ELF-1 (cell line): ENCODE measurements around the gene FEZF2.

Experiments used
- DNase-seq: peaks from one replicate; pipeline ENCODE4 v3.0.0-alpha.2; 2016; ENCODE audit warnings: low read depth, low spot score

FEZF2 gene

DNA sequence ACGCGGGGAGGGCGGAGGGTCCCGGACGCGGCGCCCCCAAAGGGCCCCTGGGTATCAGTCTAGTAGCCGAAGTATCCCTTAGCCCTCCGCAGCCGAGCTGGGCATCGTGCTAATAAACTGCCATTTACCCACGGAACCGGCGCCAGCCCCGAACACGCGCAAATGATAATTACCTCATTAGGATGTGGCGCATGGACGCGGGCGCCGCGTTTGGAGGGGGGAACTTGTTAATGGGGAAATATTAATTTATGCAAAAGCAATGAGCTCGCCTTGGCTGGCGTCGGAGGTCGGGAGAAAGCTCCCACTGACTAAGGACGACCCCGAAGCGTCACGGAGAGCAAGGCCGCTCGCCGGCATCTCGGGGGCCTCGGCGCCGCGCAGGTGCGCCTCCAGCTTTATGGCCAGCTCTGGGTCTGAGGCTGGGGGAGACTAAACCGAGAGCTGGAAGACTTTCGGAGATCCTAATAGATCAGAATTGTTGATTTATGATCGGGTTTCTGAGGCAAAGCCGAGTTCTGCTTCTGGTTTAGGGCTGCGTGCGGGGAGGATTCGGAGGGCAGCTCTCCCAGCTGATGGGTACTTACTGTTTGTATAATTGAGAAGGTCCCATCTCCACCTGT is 474 bp upstream of the FEZF2 start:
- DNase-seq: no peak

DNA sequence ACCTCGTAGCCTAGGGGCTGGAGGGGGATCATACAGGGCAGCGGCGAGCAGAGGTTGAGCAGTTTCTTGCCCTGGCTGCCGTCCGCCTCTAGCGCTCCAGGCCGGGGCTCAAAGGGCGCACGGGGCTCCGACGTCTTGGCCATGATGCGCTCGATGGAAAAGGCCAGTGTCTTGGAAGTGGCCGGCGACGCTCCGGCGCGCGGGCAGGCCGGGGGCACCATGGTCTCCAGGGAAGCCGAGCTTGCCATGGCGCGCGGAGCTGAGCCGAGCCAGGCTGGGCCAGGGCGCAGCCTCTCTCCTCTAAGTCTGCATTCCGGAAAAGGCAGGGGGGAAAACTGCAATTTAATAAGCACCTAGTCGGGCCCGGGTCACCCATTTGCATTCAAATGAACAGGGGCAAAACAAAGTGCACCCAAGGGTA is 719 bp downstream of the FEZF2 start:
- peak; percentile 67 for DNase-seq

DNA sequence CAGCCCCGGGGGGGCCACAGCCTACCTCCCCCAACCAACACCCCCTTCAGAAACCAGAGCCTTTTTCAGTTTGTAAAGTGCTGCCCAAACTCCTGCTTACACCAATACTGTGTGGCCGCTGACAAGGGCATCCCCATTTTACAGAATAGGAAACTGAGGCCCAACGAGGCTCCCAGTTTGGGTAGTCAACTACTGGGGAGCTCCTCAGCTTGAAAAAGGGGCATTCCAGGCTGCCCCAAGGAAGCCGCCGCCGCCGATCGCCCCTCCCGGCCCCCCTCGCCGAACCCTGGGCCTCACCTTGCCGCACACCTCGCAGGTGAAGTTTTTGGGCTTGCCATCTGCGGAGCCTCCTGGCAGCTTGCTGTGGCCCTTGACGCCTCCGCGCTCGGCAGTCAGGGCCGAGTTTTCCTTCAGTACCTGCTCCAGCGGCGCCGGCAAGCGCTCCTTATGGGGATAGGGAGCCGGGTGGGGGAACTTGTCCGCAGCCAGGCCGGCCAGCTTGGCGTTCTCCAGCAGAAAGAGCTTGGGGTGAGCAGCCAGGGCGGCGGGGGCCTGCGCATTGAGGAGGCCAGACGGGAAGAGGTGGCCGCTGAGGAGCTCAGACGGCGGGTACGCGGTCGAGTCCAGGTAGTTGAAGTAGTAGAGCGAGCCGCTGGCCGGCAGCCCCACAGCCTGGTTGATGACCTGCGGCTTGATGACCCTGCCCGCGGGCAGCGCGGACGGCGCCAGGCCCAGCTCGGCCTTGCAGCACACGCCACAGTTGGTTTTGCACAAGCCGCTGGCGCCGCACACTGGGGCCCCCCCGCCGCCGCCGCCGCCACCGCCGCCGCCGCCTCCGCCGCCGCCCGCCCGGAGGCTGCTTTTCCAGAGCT is 1.4 kb downstream of the FEZF2 start:
- DNase-seq: peak; percentile 69

DNA sequence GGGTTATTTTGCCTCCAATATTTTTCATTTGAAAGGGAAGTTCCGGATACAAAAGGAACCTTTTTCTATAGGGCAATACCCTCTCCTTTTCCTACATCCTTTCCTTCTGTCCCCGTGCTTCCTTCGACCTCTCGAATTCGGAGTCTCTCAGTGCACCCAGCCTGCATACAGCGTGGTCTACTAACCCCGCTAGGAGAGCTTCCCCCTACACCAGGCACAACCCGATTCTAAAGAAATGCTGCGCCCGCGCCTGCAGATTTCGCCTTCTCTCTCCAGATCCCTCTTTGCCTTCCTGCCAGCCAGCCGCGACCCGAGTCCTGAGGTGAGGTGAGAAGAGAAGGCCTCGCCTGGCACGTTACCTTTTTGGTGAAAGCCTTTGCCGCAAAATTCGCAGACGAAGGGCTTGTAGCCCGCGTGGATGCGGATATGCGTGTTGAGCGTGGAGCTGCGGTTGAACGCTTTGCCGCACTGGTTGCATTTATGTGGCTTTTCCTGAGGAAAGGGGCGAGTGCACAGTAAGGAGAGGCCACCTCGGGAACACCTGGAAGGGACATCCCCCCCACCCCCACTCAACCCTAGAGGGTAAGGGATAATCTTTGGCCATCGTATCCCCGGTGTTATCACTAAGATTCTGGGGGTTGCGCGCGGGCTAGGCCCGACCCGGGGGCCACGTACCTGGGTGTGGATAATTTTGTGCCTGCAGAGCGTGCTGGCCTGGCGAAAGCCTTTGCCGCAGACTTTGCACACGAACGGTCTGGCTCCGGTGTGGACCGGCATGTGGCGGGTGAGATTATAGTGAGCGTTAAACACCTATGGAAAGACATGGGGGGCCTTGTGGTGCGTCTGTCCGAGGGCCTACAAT is 2.3 kb downstream of the FEZF2 start:
- peak; percentile 67 for DNase-seq

DNA sequence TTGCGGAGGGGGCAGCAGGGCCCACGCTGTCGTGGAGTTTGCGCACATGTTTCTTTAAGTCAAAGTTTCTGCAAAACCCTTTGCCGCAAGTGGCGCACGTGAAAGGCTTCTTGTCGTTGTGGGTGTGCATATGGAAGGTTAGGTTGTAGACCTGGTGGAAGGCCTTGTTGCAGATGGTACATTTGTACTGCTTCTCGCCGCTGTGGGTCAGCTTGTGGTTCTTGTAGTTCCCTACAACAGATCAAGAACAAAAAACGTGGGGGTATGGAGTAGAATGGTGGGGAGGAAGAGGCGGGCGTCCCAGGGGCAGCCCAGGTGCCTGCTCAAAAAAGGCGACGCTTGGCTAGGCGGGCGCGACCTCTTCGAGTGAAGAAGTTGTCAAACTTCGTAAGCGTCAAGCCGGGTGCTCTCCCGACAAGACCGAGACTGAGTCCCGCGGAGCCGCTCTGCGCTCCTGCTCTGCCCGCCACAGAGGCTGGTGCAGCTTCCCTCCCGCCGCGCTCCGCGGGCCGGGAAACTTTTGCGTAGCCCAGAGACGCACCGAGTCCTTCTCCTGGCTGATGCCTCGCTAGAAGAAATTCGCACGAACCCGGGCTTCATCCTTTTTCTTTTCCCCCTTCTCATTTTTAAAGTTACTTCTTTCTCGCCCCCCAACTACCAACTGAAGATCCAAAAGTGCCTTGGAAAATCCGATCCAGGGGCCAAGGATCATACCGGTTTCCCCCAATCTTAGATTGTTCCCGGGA is 3.1 kb downstream of the FEZF2 start:
- peak; percentile 66 for DNase-seq

DNA sequence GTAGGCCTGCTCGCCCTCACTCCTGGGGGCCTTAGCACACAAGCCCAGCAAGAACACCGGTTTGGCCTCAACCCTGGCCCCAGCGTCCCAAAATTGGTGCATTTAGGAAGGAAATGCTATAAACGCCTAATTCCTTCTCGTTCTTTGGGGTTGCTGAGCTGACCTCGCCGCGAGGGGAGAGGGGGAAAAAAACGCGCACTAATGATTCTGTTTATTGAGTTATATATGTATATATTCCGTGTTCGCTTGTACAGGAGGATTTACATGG is 3.9 kb downstream of the FEZF2 start:
- no peak for DNase-seq

DNA sequence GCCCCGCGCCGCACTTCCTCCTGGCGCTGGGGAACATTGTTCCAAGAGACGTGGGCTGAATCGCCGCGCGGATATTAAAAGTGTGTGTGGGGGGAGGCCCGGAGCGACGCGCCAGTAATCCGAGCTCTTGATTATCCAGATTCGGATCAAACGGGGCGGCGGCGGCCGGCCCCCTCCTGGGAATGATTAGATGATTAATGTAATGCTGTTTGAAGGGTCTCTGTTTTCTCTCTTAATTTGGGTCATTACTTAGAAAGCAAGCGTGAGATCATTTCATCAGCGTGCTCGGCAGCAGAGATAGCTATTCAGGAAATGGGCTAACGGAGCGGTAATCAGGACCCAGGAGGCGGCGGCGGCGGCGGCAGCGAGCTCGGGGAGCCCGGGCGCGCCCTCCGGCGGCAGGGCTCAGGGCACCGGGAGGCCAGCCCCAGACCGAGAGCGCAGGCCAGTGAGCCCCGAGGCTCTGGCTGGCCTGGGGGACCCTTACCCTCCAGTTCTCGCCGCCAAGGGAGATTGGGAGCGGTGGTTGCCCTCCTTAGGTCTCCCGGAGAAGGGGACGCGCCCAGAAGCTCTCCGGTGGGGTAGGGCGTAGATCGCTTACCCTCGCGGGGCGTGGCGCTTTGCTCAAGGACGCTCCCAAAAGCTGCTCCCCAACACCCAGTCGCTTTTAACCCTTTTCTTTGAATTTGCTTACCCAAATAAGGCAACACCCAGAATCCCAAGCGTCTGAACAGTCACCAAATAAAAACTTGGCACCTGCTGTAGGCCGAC is 4.5 kb downstream of the FEZF2 start:
- DNase-seq: peak; percentile 76

DNA sequence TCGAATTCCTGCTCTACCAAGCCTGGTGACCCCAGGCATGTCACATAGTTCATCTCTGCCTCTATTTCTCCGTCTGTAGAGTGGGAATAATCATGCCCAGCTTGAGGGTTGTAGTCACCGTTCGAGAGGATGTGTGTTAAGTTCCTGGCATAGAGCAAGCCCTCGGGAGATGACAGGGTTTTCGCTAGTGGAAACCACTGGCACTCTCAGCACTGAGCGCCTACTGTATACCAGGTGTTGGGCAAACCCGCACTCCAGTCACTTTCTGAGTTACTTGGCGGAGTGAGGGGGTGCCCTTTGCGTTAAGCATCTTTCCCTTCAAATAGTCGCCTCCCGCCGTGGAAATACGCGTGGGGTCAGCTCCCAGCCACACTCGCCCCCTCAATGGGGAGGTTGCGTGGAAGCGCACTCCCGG is 5.1 kb downstream of the FEZF2 start:
- DNase-seq: no peak

DNA sequence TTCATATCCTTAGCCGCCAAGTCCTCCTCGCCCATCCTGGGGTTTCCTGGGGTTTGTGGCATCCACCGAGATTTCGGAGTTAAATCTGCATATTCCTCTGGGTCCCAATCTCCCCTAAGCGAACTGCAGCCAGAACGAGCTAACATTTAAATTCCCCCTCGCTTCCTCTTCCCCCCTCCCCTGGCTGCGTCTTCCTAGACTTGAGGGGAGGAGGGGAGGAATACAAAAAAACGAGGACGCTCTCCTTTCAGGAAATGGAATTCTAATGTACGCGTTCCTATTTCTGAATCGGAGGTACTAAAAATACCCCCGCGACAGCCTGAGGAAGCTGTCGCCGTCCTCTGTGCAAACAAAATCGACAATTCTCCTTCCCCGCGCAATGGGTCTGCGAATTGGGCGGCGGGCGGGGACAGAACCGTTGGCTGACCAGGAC is 5.6 kb downstream of the FEZF2 start:
- DNase-seq: peak; percentile 29

DNA sequence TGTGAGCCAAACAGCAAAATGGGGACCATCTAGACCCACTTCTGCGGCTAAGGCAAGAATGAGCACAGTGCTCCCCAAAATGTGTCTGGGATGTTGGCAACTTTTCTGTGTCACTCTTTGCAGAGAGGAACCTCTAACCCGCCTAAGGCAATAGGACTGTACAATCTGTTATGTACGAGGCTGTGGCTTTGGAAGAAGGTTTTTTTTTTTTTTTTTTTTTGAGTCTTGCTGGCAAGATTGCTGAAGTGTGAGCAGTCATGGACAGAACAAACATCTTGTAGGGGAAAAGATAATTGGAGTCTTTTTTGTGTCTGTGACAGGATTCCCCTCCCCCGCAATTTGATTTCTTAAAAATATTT is 7.2 kb downstream of the FEZF2 start:
- no peak for DNase-seq

DNA sequence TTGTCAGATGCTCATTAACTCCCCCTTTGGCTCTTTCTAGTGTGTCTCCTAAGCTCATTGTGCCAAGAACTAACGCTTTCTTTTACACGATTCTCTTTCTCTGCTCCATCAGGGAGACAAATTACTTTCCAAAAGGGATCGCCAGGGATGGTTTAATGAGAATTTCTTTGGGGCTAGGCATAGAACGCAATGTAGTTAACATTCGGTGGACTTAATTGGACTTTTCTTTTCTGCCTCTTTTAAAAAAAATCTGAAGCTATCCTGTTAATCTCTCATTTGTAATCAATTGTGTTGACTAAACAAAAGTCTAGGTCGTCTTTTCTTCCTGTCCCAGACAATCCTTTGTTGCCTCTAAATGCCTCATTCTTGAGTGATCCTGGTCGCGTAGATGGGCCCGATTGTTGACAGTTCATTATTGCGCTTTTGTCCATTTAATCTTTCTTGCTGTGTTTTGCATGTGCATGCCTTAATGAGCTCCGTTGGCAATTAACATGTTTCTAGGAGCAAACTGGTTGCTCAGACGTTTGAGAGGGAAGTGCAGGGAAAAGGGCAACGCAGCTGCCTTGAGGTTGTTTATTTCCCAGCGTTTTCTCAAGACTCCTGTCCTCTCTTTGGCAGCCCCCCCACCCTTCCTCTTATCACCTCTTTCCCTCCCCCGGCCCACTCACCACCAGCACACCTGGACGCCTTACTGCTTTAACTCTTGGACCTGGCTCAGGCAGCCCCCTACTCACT is 7.8 kb downstream of the FEZF2 start:
- peak; percentile 56 for DNase-seq

DNA sequence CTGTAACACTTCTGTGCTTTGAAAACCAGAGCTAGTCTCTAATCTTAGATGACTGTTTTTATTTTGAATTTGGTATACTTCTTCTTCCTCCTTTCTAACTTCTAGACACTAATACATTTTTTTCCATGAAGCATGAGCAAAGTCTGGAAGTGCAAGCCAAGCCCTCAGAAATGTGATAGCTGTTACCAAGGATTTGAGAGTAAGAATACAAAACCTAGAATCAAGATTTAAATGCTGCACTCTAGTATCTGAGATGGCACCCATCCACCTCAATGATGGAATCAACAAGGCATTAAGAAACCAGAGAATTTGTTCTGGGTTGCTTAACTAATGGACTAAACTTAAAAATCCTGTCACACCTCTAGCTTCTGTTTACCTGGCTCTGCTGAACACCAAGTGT is 9.2 kb downstream of the FEZF2 start:
- DNase-seq: no peak

DNA sequence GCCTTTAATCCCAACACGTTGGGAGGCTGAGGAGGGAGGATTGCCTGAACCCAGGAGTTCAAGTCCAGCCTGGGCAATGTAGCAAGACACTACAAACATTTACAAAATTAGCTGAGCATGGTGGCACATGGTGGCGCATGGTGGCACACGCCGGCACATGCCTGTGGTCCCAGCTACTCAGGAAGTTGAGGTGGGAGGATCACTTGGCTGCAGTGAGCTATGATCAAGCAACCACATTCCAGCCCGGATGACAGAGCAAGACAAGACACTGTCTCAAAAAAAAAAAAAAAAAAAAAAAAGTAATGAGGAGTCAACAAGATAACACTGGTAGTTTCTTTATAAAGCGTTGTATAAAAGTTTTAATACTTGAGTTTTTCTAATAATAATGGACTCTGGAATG is 10.1 kb downstream of the FEZF2 start:
- DNase-seq: no peak

DNA sequence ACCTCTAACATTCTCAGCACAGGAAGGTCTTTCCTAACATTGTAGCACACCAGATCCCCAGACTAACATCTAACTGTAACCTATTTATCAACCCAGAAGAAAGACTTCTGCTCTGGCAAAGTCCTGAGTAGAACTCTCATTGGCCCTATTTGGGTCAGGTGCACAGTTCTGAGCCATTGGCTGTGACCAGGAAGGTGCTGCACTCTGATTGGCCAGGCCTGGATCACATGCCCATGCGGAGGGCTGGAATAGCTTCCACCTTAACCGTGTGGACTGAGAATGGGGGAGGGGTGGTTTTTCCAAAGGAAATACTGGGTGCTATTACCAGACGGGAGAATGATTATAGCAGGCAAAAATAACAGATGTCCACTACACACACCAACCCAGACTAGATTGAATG is 11.5 kb downstream of the FEZF2 start:
- DNase-seq: no peak

DNA sequence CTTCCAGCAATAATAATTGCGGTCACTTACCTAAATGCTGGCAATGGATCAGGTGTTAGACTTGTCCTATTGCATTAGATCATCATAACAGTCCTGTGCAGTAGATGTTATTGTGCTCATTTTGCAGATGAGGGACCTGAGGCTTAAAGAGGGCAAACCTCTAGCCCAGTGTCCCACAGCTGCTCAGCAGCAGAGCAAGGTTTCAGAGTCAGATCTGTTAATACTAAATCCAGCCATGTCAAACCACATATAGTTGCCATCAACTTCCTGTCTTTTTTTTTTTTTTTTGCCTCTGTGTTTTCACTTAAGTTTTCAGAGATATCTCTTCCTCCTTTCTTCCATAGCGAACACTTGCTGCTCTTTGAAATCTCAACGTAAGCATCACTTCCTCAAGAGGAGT is 12.1 kb downstream of the FEZF2 start:
- DNase-seq: no peak

DNA sequence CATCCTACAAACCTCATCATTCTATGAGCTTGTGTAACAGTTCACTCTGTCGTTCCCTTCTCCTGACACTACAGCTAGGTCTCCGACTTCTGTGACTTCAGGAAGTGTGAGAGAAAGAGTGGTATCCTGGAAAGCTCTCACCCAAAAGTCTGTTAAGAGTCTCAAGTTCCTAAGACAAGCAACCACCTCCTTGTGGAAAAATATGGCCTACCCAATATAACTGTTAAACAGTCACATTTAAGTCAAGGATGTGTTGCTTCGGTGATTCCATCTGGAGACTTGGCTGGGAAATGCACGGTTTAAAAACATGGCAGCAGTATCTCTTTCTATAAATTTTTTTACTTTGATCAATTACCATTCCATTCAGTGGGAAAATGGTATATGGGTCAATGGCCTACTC is 13.8 kb downstream of the FEZF2 start:
- no peak for DNase-seq

DNA sequence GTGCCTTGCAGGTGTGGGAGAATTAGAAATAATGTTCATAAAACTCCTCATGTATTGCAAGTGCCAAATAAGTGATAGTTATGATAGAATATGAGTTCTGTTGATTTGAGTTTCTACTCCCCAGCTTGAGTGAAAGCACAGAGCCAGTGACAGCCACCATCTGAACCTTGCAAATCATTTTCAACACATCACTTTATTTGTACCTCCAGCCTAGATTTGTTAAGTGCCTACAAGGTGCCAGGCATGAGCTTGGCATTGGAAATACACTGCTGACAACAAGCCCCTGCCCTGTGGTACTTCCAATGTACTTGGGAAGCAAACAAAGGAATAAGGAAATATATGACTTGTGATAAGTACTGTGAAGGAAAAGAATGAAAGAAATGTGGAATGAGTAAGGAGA is 17.0 kb downstream of the FEZF2 start:
- no peak for DNase-seq

DNA sequence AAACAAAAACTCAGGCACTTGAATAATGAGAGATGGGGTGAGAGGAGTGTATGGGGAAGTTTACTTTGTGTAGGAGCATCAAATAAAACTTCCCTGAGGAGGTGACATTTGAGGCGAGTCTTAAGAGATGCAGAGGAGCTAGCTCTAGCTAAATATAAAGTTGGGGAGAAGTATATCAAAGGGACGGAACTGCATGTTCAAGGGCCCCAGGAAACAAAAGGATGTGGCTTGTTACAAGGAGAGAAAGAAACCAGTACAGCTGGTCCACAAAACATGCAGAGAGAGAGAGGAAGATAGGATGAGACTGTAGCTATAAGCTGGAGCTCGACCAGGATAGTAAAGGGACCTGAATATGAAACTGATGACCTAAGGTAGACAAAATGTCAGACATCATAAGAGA is 17.6 kb downstream of the FEZF2 start:
- DNase-seq: no peak

DNA sequence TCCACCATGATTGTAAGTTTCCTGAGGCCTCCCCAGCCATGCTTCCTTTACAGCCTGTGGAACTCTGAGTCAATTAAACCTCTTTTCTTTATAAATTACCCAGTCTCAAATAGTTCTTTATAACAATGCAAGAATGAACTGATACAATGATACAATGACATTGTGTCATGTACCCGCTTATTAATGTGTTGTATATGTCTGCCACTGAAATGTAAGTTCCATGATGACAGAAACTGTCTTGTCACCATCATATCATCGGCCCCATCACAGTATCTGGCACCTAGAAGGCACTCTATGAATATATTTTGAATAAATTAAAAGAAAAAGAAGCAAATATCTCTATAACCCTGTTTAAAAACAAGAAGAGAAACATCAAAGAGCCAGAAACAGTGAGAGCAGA is 29.6 kb downstream of the FEZF2 start:
- no peak for DNase-seq

DNA sequence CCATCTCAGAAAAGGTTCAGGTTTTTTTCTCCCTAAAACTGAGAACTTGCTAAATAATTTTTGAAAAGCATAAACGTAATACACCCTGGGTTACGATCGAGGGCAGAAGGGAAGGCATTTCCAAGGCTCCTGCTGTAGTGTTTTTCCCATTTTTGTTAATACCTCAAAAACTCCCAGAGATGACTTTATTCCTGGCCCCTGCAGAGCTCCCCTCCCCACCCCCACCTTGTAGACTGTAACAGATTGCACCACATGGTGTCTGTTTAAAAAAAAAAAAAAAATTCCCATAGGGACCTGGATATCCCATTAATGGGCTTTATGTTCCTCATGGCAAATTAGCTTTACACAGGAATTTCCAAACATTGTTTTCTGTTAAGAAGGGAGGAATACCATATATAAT is 38.2 kb downstream of the FEZF2 start:
- DNase-seq: no peak
